Testis (tissue), 3 donors: ENCODE measurements around the gene NLN. TPM values are rescaled to one million over a fixed set of nuclear protein-coding genes. Genes with fewer than 3 reads are reported as not detected.
"Not testable (repeated sequence)": the region's sequence is repeated elsewhere in the genome, so short reads cannot be mapped to it uniquely, and the experiment has no call there.

Experiments used
- DNase-seq: peaks from one replicate; pipeline ENCODE4 v3.0.0-alpha.2; 2019
- H3K27ac ChIP-seq, 2 donors: fragments of 200-600 bp; sonication (generic); one replicate each; pipeline ENCODE4 v1.5.1; 2019
- H3K27me3 ChIP-seq: fragments of 200-600 bp; sonication (generic); one replicate; pipeline ENCODE4 v1.5.1; 2019
- H3K36me3 ChIP-seq: fragments of 200-600 bp; sonication (generic); one replicate; pipeline ENCODE4 v1.5.1; 2017; ENCODE audit warnings: low read depth; ENCODE audit errors: missing control alignments
- H3K4me1 ChIP-seq: fragments of 200-600 bp; sonication (generic); one replicate; pipeline ENCODE4 v1.5.1; 2019
- H3K4me3 ChIP-seq, 2 donors: fragments of 200-600 bp; sonication (generic); one replicate each; pipeline ENCODE4 v1.5.1; 2017 to 2019
- H3K9me3 ChIP-seq: fragments of 200-600 bp; sonication (generic); one replicate; pipeline ENCODE4 v1.5.1; 2017
- POLR2A ChIP-seq: fragments of 450-650 bp; IDR thresholded peaks from one replicate; pipeline ENCODE4 v1.6.1; 2017; ENCODE audit warnings: antibody characterized with exemption, mild to moderate bottlenecking, moderate library complexity
- WGBS, 2 donors: methylation state at CpG; one replicate each; pipeline ENCODE4 v1.1.5; 2018; 5-methylcytosine and 5-hydroxymethylcytosine counted together
- intact Hi-C: fragments of 100-400 bp; cut with DNase I; formaldehyde crosslinking; loops from one replicate; pipeline ENCODE4 v1.15.1; 2023; ENCODE audit warnings: low total_unique reads
- polyA plus RNA-seq: library from polyadenylated mRNA; stranded (reverse); fragments of 350-450 nt; fragmentation: Illumina TruSeq; extraction: RNeasy Lipid Tissue Mini Kit (QIAGEN cat#74804); gene quantifications from one replicate; pipeline ENCODE4 v1.2.3, GENCODE V29; 2014; ENCODE audit warnings: low read depth, low replicate concordance; ENCODE audit not compliant: insufficient read depth
- total RNA-seq, 2 donors: library from RNA; depleted of rRNA; stranded (reverse); fragments of >200 nt; gene quantifications; one replicate each; pipeline ENCODE4 v1.2.3, GENCODE V29; 2016
- TF ChIP-seq, protein P1 (sequence below), 3 experiments: fragments of 450-650 bp in 2 of 3; fragments of 200-600 bp in 1 of 3; sonication (generic) in 1 of 3; IDR thresholded peaks; one replicate each; pipeline ENCODE4 v1.5.1; 2016 to 2019; ENCODE audit warnings: antibody characterized with exemption in 3 of 3, mild to moderate bottlenecking in 2 of 3, moderate library complexity in 1 of 3

Gene NLN
- total and polyA plus RNA-seq, 3 donors from 2014 or later = 6.4 to 10.1 (median 8.1) TPM

DNA sequence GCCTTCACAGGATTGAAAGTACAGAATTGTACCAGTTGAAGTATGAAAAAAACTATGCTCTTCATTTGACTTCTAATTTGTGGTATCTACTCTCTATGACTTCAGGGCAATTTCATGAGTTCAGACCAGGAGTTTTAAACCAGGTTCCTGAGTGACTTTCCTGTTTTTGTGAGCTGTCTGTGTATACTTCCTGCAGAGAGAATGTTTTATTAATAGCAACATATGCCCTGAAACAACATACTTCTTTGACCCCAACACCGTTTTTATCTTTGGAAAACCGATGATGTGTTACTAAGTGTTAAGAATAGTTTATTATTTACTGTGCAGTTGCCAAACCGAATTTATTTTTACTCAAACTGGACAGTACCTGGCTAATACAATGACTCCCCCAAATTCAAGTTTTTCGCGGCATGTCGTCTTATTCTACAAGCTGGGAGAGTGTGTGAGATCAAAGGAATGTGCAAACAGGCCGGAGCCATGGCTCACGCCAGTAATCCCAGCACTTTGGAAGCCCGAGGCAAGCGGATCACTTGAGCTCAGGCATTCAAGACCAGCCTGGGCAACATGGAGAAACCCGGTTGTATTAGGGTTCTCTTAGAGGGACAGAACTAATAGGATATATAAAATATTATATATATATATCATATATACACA is 145.7 kb downstream of the NLN start:
- TF ChIP-seq POLR2A = no peak
- TF ChIP-seq, protein P1, sequence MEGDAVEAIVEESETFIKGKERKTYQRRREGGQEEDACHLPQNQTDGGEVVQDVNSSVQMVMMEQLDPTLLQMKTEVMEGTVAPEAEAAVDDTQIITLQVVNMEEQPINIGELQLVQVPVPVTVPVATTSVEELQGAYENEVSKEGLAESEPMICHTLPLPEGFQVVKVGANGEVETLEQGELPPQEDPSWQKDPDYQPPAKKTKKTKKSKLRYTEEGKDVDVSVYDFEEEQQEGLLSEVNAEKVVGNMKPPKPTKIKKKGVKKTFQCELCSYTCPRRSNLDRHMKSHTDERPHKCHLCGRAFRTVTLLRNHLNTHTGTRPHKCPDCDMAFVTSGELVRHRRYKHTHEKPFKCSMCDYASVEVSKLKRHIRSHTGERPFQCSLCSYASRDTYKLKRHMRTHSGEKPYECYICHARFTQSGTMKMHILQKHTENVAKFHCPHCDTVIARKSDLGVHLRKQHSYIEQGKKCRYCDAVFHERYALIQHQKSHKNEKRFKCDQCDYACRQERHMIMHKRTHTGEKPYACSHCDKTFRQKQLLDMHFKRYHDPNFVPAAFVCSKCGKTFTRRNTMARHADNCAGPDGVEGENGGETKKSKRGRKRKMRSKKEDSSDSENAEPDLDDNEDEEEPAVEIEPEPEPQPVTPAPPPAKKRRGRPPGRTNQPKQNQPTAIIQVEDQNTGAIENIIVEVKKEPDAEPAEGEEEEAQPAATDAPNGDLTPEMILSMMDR (IDR thresholded peaks at IDR 0.05) = no peak
- Histone ChIP-seq H3K4me1 (no peaks in the 10 kb centered on the region), H3K9me3 (no peaks in the 10 kb centered on the region), H3K27me3 (no peaks in the 10 kb centered on the region), H3K27ac (no peak overlapping the region), H3K4me3 (no peak overlapping the region), H3K36me3 (no peaks in the 10 kb centered on the region)
- WGBS, 2 donors = 77 to 78% methylated on average over 11 of the region's 11 CpGs
- intact Hi-C loops = no loop called here
- DNase-seq = no peak

- intact Hi-C loops = no loop called here
- Histone ChIP-seq H3K36me3 (no peaks in the 10 kb centered on the region), H3K9me3 (no peaks in the 10 kb centered on the region), H3K4me3 (no peak overlapping the region), H3K27ac (no peak overlapping the region), H3K4me1 (no peaks in the 10 kb centered on the region), H3K27me3 (no peaks in the 10 kb centered on the region)
- TF ChIP-seq, protein P1 (IDR thresholded peaks at IDR 0.05) = no peak
- no peak for TF ChIP-seq POLR2A
- DNase-seq = no peak
- WGBS, 2 donors = 71 to 75% methylated on average over 3 of the region's 3 CpGs
Observed at GRCh38 chr5:65868509-65868908, 146.5 kb downstream of the NLN start.

GRCh38 chr5:65871182-65871581 is 149.2 kb downstream of the NLN start:
- Histone ChIP-seq H3K4me3 (no peak overlapping the region), H3K27me3 (no peaks in the 10 kb centered on the region), H3K27ac (no peak overlapping the region), H3K9me3 (no peaks in the 10 kb centered on the region), H3K36me3 (no peaks in the 10 kb centered on the region), H3K4me1 (no peaks in the 10 kb centered on the region)
- intact Hi-C loops = no loop called here
- WGBS, 2 donors = 77 to 79% methylated on average over 5 of the region's 5 CpGs
- no peak for DNase-seq
- TF ChIP-seq POLR2A = no peak
- TF ChIP-seq, protein P1 (IDR thresholded peaks at IDR 0.05) = no peak

- H3K36me3 ChIP-seq, H3K9me3 ChIP-seq, intact Hi-C loops, H3K27me3 ChIP-seq, H3K4me1 ChIP-seq, H3K27ac ChIP-seq, DNase-seq, H3K4me3 ChIP-seq: not testable (repeated sequence)
- WGBS, 2 donors = 84 to 85% methylated on average over 5 of the region's 5 CpGs
Observed at GRCh38 chr5:65871776-65872175, 149.8 kb downstream of the NLN start.

GRCh38 chr5:65873181-65873750 is 151.3 kb downstream of the NLN start:
- Histone ChIP-seq H3K36me3 (no peaks in the 10 kb centered on the region), H3K4me3 (no peak overlapping the region), H3K27me3 (no peaks in the 10 kb centered on the region), H3K27ac (no peak overlapping the region), H3K9me3 (no peaks in the 10 kb centered on the region), H3K4me1 (no peaks in the 10 kb centered on the region)
- no peak for DNase-seq
- WGBS, 2 donors = 82 to 93% methylated on average over 3 of the region's 3 CpGs
- no peak for TF ChIP-seq POLR2A
- TF ChIP-seq, protein P1 (IDR thresholded peaks at IDR 0.05) = no peak
- intact Hi-C loops = no loop called here
